H9 (cell line): Measurements from ENCODE around the gene PCDH9. TPM values are rescaled to one million over a fixed set of nuclear protein-coding genes. Genes with fewer than 3 reads are reported as not detected.

Source experiments
- DNase-seq: peaks from one replicate; pipeline ENCODE4 v3.0.0-alpha.2; 2017
- H2AFZ ChIP-seq: one replicate; pipeline ENCODE4 v1.6.1; 2013; ENCODE audit warnings: mild to moderate bottlenecking, low read length, control low read depth, moderate library complexity
- H2AK5ac ChIP-seq: 2 replicates; pipeline ENCODE4 v1.6.1; 2013; ENCODE audit warnings: low read length, control low read depth, mixed read lengths; ENCODE audit not compliant: insufficient read length
- H2BK120ac ChIP-seq: one replicate; pipeline ENCODE4 v1.6.1; 2013; ENCODE audit warnings: low read depth, mild to moderate bottlenecking, low read length, control low read depth, inconsistent platforms; ENCODE audit not compliant: poor library complexity, severe bottlenecking
- H2BK12ac ChIP-seq: 2 replicates; pipeline ENCODE4 v1.6.1; 2013; ENCODE audit warnings: low read length, control low read depth, mixed read lengths, low read depth; ENCODE audit not compliant: insufficient read length
- H2BK15ac ChIP-seq: 2 replicates; pipeline ENCODE4 v1.6.1; 2013; ENCODE audit warnings: low read depth, low read length, control low read depth
- H2BK20ac ChIP-seq: one replicate; pipeline ENCODE4 v1.6.1; 2013; ENCODE audit warnings: low read depth, mild to moderate bottlenecking, low read length, control low read depth, inconsistent platforms; ENCODE audit not compliant: poor library complexity, severe bottlenecking
- H2BK5ac ChIP-seq: 2 replicates; pipeline ENCODE4 v1.6.1; 2013; ENCODE audit warnings: low read length, control low read depth, mixed read lengths; ENCODE audit not compliant: insufficient read length
- H3K14ac ChIP-seq: 2 replicates; pipeline ENCODE4 v1.6.1; 2013; ENCODE audit warnings: low read length, control low read depth; ENCODE audit not compliant: insufficient read depth
- H3K18ac ChIP-seq: 2 replicates; pipeline ENCODE4 v1.6.1; 2013; ENCODE audit warnings: low read depth, mild to moderate bottlenecking, mixed read lengths, low read length, control low read depth; ENCODE audit not compliant: insufficient read length
- H3K23ac ChIP-seq: 2 replicates; pipeline ENCODE4 v1.6.1; 2013; ENCODE audit warnings: low read length, control low read depth, mixed read lengths, low read depth; ENCODE audit not compliant: insufficient read length
- H3K23me2 ChIP-seq: 2 replicates; pipeline ENCODE4 v1.6.1; 2013; ENCODE audit warnings: low read depth, mild to moderate bottlenecking, mixed read lengths, low read length, control low read depth; ENCODE audit not compliant: insufficient read length, poor library complexity, severe bottlenecking
- H3K27ac ChIP-seq: 2 replicates; pipeline ENCODE4 v1.5.1; 2013; ENCODE audit warnings: low read length, control low read depth, mixed read lengths, low read depth; ENCODE audit not compliant: insufficient read length
- H3K27me3 ChIP-seq: 2 replicates; pipeline ENCODE4 v1.6.1; 2013; ENCODE audit warnings: low read length, control low read depth, inconsistent platforms; ENCODE audit not compliant: insufficient read depth
- H3K4ac ChIP-seq: 2 replicates; pipeline ENCODE4 v1.6.1; 2013; ENCODE audit warnings: low read depth, mild to moderate bottlenecking, control low read depth, inconsistent platforms, low read length, moderate library complexity
- H3K4me1 ChIP-seq: 2 replicates; pipeline ENCODE4 v1.6.1; 2013; ENCODE audit warnings: low read length, control low read depth, inconsistent platforms; ENCODE audit not compliant: insufficient read depth
- H3K4me2 ChIP-seq: 2 replicates; pipeline ENCODE4 v1.6.1; 2013; ENCODE audit warnings: low read length, control low read depth, mixed read lengths; ENCODE audit not compliant: insufficient read length, insufficient read depth
- H3K56ac ChIP-seq: 2 replicates; pipeline ENCODE4 v1.6.1; 2013; ENCODE audit warnings: low read depth, mild to moderate bottlenecking, mixed read lengths, low read length, control low read depth; ENCODE audit not compliant: insufficient read length
- H3K79me1 ChIP-seq: 2 replicates; pipeline ENCODE4 v1.6.1; 2013; ENCODE audit warnings: low read depth, mild to moderate bottlenecking, moderate library complexity, low read length, control low read depth, inconsistent platforms; ENCODE audit not compliant: insufficient read depth, poor library complexity, severe bottlenecking
- H3K79me2 ChIP-seq: 2 replicates; pipeline ENCODE4 v1.6.1; 2013; ENCODE audit warnings: low read length, control low read depth, inconsistent platforms; ENCODE audit not compliant: insufficient read depth
- H3K9ac ChIP-seq: 2 replicates; pipeline ENCODE4 v1.6.1; 2013; ENCODE audit warnings: low read length, control low read depth, mixed read lengths; ENCODE audit not compliant: insufficient read length; ENCODE audit errors: extremely low read depth
- H3K9me3 ChIP-seq: one replicate; pipeline ENCODE4 v1.6.1; 2013; ENCODE audit warnings: low read depth, low read length, inconsistent platforms; ENCODE audit not compliant: control insufficient read depth
- H3T11ph ChIP-seq: one replicate; pipeline ENCODE4 v1.6.1; 2013; ENCODE audit warnings: mild to moderate bottlenecking, low read length, control low read depth, inconsistent platforms
- H4K20me1 ChIP-seq: one replicate; pipeline ENCODE4 v1.6.1; 2013; ENCODE audit not compliant: control insufficient read depth, insufficient read length, insufficient read depth
- H4K5ac ChIP-seq: 2 replicates; pipeline ENCODE4 v1.6.1; 2013; ENCODE audit warnings: low read depth, mild to moderate bottlenecking, mixed read lengths, low read length, control low read depth; ENCODE audit not compliant: insufficient read length
- H4K8ac ChIP-seq: replicated peaks from 2 replicates; pipeline ENCODE4 v1.6.1; 2013; ENCODE audit warnings: low read length, control low read depth, mixed read lengths, low read depth; ENCODE audit not compliant: insufficient read length
- H4K91ac ChIP-seq: 2 replicates; pipeline ENCODE4 v1.6.1; 2013; ENCODE audit warnings: low read depth, mild to moderate bottlenecking, moderate library complexity, mixed read lengths, low read length, control low read depth; ENCODE audit not compliant: insufficient read length
- H3K27ac Mint-ChIP-seq, 3 experiments: 2 replicates in 2 of 3; 3 replicates in 1 of 3; pipeline ENCODE4 v1.8.0; 2020 to 2021; ENCODE audit warnings: mixed read lengths in 3 of 3, mild to moderate bottlenecking in 1 of 3, moderate library complexity in 1 of 3
- H3K27me3 Mint-ChIP-seq: 2 replicates; pipeline ENCODE4 v1.8.0; 2021; ENCODE audit warnings: low read depth, mild to moderate bottlenecking, moderate library complexity, mixed read lengths
- H3K36me3 Mint-ChIP-seq, 3 experiments: 2 replicates in 2 of 3; 3 replicates in 1 of 3; pipeline ENCODE4 v1.8.0; 2020 to 2021; ENCODE audit warnings: low read depth in 3 of 3, mixed read lengths in 3 of 3; ENCODE audit not compliant: insufficient read depth in 1 of 3
- H3K4me1 Mint-ChIP-seq, 2 experiments: 2 replicates each; pipeline ENCODE4 v1.8.0; 2020; ENCODE audit warnings: mixed read lengths in 2 of 2
- H3K4me3 Mint-ChIP-seq, 2 experiments: 2 replicates in 1 of 2; 3 replicates in 1 of 2; pipeline ENCODE4 v1.8.0; 2020 to 2021; ENCODE audit warnings: mild to moderate bottlenecking in 2 of 2, mixed read lengths in 2 of 2, moderate library complexity in 1 of 2
- H3K9me3 Mint-ChIP-seq, 2 experiments: 2 replicates in 1 of 2; 3 replicates in 1 of 2; pipeline ENCODE4 v1.8.0; 2020; ENCODE audit warnings: mild to moderate bottlenecking in 2 of 2, mixed read lengths in 2 of 2, moderate library complexity in 1 of 2
- WGBS: extraction: QIAGEN DNeasy Blood & Tissue Kit; methylation state at CpG from one replicate; pipeline ENCODE4 v1.1.7; 2013; ENCODE audit warnings: missing lambda C conversion rate, low lambda C conversion rate, mixed read lengths; ENCODE audit not compliant: insufficient read length; ENCODE audit errors: extremely low coverage; 5-methylcytosine and 5-hydroxymethylcytosine counted together
- total RNA-seq: library from RNA; stranded (reverse); gene quantifications from 2 replicates; pipeline ENCODE4 v1.2.1, GENCODE V29; 2021
- TF ChIP-seq, protein P1 (sequence below): fragments of 200-600 bp; sonication (generic); conservative IDR thresholded peaks from 3 replicates; pipeline ENCODE4 v1.8.0; 2021; ENCODE audit warnings: antibody characterized with exemption, mild to moderate bottlenecking

The PCDH9 gene
- total RNA-seq, 1 experiment from 2014 or later = 0.11 TPM

DNA sequence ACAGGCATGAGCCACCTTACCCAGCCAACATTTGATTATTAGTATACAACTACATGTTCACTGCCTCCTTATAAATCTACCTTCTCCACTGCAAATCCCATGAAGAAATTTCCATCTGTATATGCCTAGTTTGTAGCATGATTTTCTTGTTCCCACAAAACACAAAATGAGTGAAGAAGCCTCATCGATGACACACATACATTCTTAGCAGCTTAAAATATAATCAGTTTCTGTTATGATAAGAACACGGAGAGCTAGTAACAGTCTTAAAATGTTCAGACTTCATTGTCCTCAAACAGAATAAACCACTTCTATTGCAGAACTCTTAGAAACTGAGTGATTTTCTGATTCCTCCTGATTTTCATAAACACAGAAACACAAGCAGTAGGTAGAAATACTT, 740.5 kb downstream of the PCDH9 start:
- Histone ChIP-seq H2BK120ac (no peak overlapping the region), H2BK15ac (no peak overlapping the region), H2AFZ (no peak overlapping the region), H3K4me2 (no peak overlapping the region), H3K14ac (no peak overlapping the region), H3K9ac (no peak overlapping the region), H3K18ac (no peak overlapping the region), H3K27ac (no peak overlapping the region), H3T11ph (no peak overlapping the region), H3K4ac (no peak overlapping the region), H4K20me1 (no peaks in the 10 kb centered on the region), H3K79me2 (no peaks in the 10 kb centered on the region), H3K56ac (no peak overlapping the region), H3K27me3 (no peaks in the 10 kb centered on the region), H4K8ac (no peak overlapping the region), H3K4me1 (no peaks in the 10 kb centered on the region), H2BK5ac (no peak overlapping the region), H2BK20ac (no peak overlapping the region), H3K23me2 (no peaks in the 10 kb centered on the region), H3K23ac (no peak overlapping the region), H3K9me3 (no peaks in the 10 kb centered on the region), H2BK12ac (no peak overlapping the region), H4K5ac (no peak overlapping the region), H3K79me1 (no peaks in the 10 kb centered on the region), H4K91ac (no peak overlapping the region), H2AK5ac (no peak overlapping the region)
- WGBS = no CpG with 5 or more reads among the region's 2 CpGs
- TF ChIP-seq, protein P1, sequence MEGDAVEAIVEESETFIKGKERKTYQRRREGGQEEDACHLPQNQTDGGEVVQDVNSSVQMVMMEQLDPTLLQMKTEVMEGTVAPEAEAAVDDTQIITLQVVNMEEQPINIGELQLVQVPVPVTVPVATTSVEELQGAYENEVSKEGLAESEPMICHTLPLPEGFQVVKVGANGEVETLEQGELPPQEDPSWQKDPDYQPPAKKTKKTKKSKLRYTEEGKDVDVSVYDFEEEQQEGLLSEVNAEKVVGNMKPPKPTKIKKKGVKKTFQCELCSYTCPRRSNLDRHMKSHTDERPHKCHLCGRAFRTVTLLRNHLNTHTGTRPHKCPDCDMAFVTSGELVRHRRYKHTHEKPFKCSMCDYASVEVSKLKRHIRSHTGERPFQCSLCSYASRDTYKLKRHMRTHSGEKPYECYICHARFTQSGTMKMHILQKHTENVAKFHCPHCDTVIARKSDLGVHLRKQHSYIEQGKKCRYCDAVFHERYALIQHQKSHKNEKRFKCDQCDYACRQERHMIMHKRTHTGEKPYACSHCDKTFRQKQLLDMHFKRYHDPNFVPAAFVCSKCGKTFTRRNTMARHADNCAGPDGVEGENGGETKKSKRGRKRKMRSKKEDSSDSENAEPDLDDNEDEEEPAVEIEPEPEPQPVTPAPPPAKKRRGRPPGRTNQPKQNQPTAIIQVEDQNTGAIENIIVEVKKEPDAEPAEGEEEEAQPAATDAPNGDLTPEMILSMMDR = no peak
- Mint-ChIP-seq H3K4me3 (no peak overlapping the region), H3K9me3 (no peaks in the 10 kb centered on the region), H3K36me3 (no peaks in the 10 kb centered on the region), H3K27ac (no peak overlapping the region), H3K27me3 (no peaks in the 10 kb centered on the region), H3K4me1 (peaks cover 2 to 4% of the 10 kb centered on the region in 2 experiments; a peak in 1 of 4 replicates)
- no peak for DNase-seq
